Islet precursor cell (in vitro differentiated cells): ENCODE results near the gene FAM53A.
"Not testable (repeated sequence)": the region's sequence is repeated elsewhere in the genome, so short reads cannot be mapped to it uniquely, and the experiment has no call there.

ENCODE experiments used
- DNase-seq: peaks from one replicate; pipeline ENCODE4 v3.0.0-alpha.2; 2018

The FAM53A gene

GRCh38 chr4:1716065-1716945 lies 32.2 kb upstream of the FAM53A start:
- DNase-seq = no peak

DNA sequence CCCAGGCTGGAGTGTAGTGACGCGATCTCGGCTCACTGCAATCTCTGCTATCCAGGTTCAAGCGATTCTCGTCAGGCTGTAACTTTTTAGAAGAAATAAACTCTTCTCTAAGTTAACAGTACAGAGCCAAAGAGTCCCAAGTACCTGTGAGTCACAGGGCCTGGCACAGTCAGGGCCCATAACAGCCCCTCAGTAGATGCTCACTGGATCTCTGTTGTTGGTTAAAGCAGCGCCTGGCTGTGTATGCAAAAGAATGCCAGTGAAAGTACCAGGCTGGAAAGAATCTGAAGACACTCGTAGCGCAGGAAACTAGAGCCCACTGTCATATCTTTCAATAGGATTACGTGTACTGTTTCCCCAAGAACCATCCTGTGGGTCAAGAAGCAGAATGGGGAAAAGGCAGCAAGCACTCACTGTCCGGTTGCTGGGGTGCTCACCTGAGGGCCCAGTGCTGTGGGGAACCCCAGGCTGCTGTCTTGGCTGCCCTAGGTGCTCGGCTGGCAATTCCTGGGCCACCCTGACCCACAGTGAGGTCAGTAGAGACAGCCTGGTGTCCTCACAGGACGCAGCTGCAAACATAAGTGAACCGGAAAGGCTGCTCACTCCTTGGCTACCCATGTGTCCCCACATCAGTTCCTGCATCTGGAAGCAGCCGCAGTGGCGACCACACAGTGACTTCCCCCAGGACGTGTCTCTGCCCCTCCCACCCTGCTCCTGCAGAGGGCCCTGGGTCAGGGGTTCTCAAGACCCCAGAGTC lies 31.1 kb upstream of the FAM53A start:
- no peak for DNase-seq

DNA sequence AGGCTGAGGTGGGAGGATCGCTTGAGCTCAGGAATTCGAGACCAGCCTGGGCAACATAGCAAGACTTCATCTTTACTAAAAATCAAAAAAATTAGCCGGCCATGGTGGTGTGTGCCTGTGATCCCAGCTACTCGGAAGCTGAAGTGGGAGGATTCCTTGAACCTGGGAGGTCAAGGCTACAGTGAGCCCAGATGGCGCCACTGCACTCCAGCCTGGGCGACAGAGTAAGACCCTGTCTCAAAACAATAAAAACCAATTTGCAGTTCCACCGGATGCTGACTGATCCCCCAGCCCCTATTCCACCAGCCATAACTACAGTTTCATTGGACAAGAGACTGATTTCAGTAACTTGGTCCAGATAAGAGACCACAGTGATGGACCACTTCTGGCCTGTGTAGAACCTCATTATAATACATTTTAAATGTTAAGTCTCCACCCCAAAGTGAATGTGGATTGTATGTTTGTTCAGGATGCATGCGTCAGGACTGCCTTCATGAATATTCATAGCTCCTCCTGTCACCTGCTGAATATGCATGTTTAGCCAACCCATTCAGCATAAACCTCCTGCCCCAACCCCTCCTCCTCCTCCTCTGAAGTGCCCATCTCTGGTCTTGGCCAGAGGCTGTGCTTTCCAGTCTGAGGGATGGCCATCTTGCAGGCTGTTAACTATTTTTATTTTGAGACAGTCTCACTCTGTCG lies 30.3 kb upstream of the FAM53A start:
- no peak for DNase-seq

DNA sequence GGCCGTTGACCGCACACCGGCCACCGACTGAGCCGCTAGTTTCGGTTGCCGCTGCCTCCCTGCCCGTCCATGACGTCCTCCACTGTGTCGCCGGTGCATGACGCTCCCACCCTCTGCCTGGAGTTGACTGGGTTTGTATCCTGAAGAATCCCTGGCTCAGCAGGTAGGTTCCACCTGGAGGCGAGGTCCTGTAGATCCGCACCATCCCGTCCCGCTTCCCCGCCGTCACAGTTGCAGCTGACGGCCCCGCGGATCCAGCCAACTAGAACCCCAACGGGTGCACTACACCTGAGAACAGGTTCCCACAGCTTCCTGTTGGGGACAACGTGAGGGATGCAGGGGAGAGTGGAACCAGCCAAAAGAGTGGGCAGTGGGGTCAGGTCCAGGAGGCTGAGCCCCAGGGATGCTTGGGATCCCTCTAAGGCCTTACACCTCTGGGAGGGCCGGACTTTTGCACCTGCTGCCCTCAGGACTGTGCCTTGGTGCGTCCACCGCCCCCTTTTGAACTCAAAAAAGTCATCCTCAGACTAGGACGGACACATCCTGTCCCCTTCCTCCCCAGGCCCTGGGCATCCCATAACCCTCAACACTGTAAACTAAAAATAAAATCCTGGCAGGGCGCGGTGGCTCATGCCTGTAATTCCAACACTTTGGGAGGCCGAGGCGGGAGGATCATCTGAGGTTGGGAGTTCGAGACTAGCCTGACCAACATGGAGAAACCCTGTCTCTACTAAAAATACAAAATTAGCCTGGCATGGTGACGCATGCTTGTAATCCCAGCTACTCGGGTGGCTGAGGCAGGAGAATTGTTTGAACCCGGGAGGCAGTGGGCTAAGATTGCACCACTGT lies 29.1 kb upstream of the FAM53A start:
- no peak for DNase-seq

- peak; percentile 98 for DNase-seq
Observed at GRCh38 chr4:1712216-1713002, 28.3 kb upstream of the FAM53A start, which contains the start of gene SLBP. Gene SLBP, minus strand, starts transcription at chr4:1712319. Its CDS starts 131 bp downstream, at chr4:1712188.

DNA sequence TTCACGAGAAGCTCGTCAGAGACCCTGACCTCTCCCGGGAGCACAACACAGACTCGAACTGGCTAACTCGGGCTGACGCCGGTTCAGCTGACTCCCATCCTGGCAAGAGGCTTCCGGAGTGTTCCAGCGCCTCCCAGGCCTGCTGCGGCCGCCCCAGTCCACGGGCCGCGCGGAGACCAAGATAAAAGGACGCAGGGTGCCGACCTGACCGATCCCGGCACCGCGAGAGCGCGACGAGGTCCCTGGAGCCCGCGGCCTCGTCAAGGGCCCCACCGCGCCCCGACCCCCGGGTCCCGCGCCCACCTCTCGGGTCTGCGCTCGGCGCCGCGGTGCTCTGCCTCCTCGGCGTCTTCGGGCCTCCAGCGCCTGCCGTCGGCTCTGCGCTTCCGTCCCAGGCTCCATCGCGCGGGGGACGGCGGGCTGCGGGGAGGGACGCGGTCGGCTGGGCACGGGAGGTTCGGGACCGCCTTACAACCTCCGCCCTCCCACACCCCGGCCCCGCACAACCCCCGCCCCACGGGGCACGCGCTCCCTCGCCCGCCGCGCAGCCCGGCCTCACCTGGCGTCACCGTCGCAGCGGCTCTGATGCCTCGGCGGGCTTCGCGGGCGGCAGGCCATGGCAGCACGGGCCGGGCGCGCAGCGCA lies 27.6 kb upstream of the FAM53A start:
- peak; percentile 75 for DNase-seq

- no peak for DNase-seq
Observed at GRCh38 chr4:1711055-1711570, 27.0 kb upstream of the FAM53A start.

- DNase-seq = no peak
Observed at GRCh38 chr4:1708581-1708980, 24.5 kb upstream of the FAM53A start.

- no peak for DNase-seq
Observed at GRCh38 chr4:1706358-1706757, 22.2 kb upstream of the FAM53A start.

DNA sequence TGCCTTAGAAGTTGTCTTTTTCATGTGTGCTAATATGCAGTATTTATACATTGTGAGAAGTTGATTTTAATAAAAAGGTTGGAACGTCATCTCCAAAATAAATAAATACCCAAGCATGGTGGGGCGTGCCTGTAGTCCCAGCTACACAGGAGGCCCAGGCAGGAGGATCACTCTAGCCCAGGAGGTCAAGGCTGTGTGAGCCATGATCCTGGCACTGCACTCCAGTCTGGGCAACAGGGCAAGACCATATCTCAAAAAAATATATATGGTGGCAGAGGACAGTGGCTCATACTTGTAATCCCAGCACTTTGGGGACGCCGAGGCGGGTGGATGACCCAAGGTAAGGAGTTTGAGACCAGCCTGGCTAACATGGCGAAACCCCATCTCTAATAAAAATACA lies 21.6 kb upstream of the FAM53A start:
- no peak for DNase-seq

- no peak for DNase-seq
Observed at GRCh38 chr4:1703867-1704266, 19.8 kb upstream of the FAM53A start.

- not testable (repeated sequence) for DNase-seq
Observed at GRCh38 chr4:1701671-1702070, 17.6 kb upstream of the FAM53A start.

GRCh38 chr4:1695913-1696312 lies 11.8 kb upstream of the FAM53A start:
- no peak for DNase-seq

DNA sequence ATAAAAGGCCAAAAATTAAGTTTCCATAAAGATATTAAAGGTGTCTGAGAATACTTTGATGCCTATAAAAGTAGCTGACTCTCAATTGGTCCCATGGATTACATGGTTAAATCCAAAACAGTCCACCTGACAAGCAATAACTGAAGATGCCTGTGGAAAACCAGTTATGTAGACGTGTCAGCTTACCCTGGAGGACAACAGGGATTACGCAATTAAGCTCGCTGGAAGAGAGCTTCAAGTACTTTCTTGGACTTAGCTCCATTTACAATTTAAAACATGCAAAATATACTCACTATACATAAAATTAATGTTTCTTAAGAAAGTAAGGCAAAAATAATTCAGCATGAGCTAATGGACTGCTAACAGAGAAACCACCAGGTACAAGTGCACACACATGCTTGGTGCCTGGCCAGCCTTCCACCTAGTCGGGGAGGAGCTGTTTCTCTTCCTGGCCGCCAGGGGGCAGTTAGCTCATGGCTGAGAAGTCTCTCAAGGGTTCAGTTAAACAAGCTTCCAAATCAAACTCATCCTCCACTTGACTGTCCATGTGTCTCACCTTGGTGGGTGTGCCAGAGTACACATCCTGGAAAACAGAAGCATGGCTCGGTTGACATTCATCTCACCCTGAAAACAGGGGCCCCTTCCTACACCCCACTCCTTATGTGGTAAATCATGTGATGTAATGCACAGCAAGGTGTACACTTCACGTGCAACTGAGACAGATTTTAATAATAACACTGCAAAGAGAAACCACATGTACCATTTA lies 9.2 kb upstream of the FAM53A start:
- peak; percentile 86 for DNase-seq

GRCh38 chr4:1691737-1692373 lies 7.7 kb upstream of the FAM53A start:
- no peak for DNase-seq

DNA sequence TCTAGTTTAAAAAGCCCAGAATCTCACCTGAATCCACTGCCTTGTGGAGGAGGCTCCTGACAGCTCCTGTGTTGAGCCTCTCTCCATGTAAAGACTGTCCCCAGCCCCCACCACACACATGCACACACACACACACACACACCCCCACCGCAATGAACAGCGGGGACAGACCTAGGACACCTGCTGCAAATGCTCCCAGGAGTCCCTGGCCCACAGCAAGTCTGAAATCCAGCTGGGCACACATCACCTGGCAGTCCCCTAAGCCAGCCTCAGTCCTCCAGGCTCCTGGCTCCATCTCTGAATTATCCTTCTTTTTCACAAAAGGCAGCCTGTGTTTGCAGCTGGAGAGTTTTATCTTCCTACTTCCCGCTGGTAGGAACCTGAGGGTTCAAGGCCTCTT lies 6.6 kb upstream of the FAM53A start:
- DNase-seq = no peak

- no peak for DNase-seq
Observed at GRCh38 chr4:1686440-1687036, 2.4 kb upstream of the FAM53A start.

- no peak for DNase-seq
Observed at GRCh38 chr4:1685235-1686150, 1.4 kb upstream of the FAM53A start.
